AG20443 (cell line): ENCODE data around the gene GPC5.
"Not testable (repeated sequence)": the region's sequence is repeated elsewhere in the genome, so short reads cannot be mapped to it uniquely, and the experiment has no call there.

Experiments used
- DNase-seq: peaks from one replicate; pipeline ENCODE4 v3.0.0; 2012; ENCODE audit warnings: low spot score, mixed read lengths

The GPC5 gene

GRCh38 chr13:92842145-92842544, 1443.7 kb downstream of the GPC5 start:
- DNase-seq, result peak; percentile 65

- peak; percentile 27 for DNase-seq
Measured at GRCh38 chr13:92843549-92843948, 1445.1 kb downstream of the GPC5 start.

- DNase-seq, result no peak
Measured at GRCh38 chr13:92849381-92849780, 1451.0 kb downstream of the GPC5 start.

DNA sequence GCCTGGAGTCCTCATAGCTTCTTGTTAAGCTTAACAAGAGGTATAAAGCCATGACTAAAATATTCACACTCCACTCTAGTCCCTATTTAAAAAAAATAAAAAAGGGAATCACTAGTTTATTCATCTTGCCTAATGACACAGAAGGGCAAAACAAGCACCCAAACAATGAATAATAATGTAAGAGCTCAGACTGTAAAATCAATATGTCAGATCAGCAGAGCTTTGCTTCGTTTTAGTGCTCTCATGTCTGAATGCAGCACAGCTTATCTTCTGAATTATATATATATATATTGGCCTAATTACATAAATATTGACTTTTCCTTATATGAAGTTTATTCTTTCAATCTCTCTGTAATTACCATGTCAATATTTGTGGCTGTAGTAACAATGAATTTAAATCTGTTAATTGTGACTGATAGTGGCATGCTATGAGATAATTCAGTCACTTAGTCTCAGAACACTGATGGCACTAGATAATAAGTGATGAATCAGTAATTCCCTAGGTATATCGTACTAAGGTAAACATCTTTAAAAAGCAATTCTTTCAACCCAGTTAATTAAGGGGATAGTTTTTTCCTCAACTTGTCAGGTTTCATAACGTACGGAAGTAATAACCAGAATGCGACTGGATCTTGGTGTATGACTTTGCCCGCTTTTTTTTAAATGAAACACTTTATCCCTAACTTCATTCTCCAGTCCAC, 1466.3 kb downstream of the GPC5 start:
- DNase-seq, result no peak

DNA sequence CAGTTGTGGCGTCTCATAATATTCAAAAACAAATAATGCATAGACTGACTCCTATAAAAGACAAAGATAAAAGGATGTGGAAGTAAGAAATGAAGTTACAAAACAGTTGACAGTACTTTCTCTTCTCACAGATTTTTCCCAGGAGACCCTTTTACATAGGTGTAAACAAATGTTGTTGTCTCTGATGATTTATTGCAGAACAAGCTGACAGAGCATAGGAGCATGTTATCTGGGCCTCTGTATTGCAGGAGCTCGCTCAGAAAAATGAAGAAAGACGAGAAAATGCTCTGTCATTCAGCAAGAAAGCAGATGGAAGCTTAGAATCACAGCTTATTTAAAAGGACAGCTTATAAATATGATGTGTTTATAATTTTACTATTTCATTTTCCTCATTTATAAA, 1474.6 kb downstream of the GPC5 start:
- no peak for DNase-seq

GRCh38 chr13:92886535-92887077, 1488.2 kb downstream of the GPC5 start:
- DNase-seq, result no peak

GRCh38 chr13:92894447-92894846, 1496.0 kb downstream of the GPC5 start:
- no peak for DNase-seq

DNA sequence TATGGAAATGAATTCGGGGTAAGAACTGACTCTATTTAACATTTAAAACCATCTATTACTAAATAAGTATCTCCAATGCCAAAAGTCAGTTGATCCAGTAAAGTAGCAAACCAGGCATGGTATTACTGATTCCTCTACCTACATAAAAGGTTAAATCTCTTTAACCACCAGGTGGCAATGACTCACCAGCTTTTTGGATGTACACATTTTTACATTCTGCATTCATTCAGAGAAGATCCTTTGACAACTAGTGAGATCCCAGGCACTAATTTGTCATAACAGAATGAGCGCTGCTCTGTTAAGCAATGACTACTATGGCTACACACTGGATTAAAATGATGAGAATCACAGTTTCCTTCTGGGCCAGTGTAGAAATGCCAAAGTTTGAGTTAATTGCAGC, 1498.4 kb downstream of the GPC5 start:
- no peak for DNase-seq

DNA sequence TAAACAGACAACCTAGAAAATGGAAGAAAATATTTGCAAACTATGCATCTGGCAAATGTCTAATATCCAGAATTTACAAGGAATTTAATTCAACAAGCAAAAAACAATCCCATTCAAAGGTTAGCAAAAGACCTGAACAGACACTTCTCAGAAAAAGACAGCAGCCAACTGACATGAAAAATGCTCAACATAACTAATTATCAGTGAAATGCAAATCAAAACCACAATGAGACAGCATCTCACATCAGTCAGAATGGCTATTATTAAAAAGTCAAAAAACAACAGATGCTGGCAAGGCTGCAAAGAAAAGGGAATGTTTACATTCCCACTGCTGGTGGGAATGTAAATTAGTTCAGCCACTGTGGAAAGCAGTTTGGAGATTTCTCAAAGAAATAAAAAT, 1500.5 kb downstream of the GPC5 start:
- not testable (repeated sequence) for DNase-seq

GRCh38 chr13:92900446-92900845, 1502.0 kb downstream of the GPC5 start:
- no peak for DNase-seq

GRCh38 chr13:92901739-92902138, 1503.3 kb downstream of the GPC5 start:
- no peak for DNase-seq

DNA sequence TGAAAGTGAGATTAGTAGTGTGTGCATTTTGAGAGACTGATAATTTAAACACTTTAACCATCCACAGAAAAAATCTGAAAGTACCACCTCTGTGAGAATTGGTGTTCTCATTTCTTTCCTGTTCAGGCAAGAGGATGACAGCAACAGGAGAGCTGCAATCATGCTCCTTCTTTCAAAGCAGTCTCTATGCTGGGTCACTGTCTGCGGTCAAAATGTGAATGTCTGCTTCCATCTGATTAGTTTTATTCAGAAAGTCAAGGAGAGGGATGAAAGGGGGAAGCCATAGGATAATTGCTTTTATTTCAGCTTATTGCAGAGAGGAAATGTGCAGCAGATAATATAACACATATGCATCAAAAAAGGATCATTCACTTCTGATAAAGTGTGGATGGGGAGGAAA, 1514.2 kb downstream of the GPC5 start:
- DNase-seq, result no peak

DNA sequence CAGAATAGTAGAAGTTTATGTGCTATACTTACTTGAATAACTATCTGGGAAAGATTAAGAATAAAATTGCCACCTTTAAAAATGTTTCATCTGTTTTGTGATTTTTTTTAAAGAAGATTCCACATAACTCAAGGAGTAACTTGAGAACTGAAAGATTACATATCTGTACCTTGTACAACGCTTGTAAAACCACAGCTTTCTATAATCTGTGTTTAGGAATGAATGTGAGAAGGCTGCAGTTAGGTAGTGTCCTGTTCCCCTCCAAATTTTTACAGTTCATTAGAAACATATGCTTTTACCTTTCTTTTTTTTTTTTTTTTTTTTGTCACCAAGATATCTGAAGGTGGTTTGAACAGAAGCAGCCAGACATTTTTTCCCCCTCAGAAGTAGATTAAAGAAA, 1515.4 kb downstream of the GPC5 start:
- no peak for DNase-seq
